Adipocyte (in vitro differentiated cells): ENCODE results near the gene ARHGDIA.
A peak's percentile ranks its signal among the peaks of the same experiment; 100 is the strongest.

ENCODE experiments used
- DNase-seq: peaks from one replicate; pipeline ENCODE4 v3.0.0-alpha.2; 2015; ENCODE audit warnings: low read depth
- H3K27me3 ChIP-seq: replicated peaks from 2 replicates; pipeline ENCODE4 v1.7.0; 2013; ENCODE audit warnings: mild to moderate bottlenecking, low read length, moderate library complexity; ENCODE audit not compliant: control insufficient read depth, insufficient read depth
- H3K36me3 ChIP-seq: 2 replicates; pipeline ENCODE4 v1.7.0; 2013; ENCODE audit warnings: low read length, mild to moderate bottlenecking, moderate library complexity; ENCODE audit not compliant: control insufficient read depth, insufficient read depth, severe bottlenecking
- H3K4me1 ChIP-seq: 2 replicates; pipeline ENCODE4 v1.7.0; 2013; ENCODE audit warnings: mild to moderate bottlenecking, low read length, moderate library complexity; ENCODE audit not compliant: control insufficient read depth, insufficient read depth
- H3K4me3 ChIP-seq: 2 replicates; pipeline ENCODE4 v1.7.0; 2013; ENCODE audit warnings: mild to moderate bottlenecking, low read length, moderate library complexity
- H3K9ac ChIP-seq: 2 replicates; pipeline ENCODE4 v1.7.0; 2013; ENCODE audit warnings: mild to moderate bottlenecking, low read length, moderate library complexity
- H3K9me3 ChIP-seq: 2 replicates; pipeline ENCODE4 v1.7.0; 2013; ENCODE audit warnings: mild to moderate bottlenecking, low read length, moderate library complexity; ENCODE audit not compliant: control insufficient read depth

Gene ARHGDIA

DNA sequence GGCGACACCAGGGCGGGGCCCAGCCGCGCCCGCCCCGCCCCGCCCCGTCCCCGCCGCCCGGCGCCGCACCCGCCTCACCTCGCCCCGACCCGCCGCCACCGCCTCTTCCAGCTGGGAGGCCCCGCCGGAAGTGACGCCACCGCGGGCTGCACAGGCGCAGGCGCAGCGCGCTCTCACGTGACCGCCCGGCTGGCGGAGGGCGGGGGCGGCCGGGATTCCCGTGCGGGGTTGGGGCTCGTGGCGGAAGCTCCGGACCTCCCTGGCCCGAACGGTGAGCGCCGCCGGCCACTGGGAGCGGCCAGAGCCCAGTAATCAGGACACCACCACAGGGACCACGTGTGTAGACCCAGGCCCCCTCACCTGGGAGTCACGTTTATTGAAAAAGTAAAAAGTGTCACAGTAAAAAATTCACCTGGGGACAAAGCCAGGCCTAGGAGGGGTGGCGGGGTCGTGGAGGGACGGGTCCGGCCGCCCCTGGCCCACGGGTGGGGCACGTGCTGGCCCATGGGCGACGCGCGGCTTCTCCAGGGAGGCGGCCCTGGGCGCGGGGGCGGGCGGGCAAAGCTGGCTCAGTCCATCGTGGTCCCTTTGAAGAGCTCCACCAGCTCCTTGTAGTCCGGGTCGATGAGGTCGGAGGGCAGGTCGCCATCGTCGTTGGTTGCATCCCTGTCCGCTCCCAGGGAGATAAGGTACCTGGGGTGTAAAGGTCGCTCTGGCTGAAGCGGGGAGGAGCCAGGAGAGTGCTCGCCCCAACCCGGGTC lies 37.8 kb downstream of the ARHGDIA start, which contains the start of gene MCRIP1:
TSS of gene MCRIP1 (minus strand) at position 132 of the 761 bp plus-strand sequence. CDS start 8,785 bp downstream, outside the sequence.
- peak within 1 kb of the TSS; percentile 92 for H3K9ac ChIP-seq
- peaks cover 19% of the 10 kb centered on the region for H3K4me1 ChIP-seq
- peak; percentile 98 for DNase-seq
- H3K27me3 ChIP-seq = no peaks in the 10 kb centered on the region
- H3K4me3 ChIP-seq = peak within 1 kb of the TSS; percentile 86
- H3K9me3 ChIP-seq = no peaks in the 10 kb centered on the region
- H3K36me3 ChIP-seq = no peaks in the 10 kb centered on the region

DNA sequence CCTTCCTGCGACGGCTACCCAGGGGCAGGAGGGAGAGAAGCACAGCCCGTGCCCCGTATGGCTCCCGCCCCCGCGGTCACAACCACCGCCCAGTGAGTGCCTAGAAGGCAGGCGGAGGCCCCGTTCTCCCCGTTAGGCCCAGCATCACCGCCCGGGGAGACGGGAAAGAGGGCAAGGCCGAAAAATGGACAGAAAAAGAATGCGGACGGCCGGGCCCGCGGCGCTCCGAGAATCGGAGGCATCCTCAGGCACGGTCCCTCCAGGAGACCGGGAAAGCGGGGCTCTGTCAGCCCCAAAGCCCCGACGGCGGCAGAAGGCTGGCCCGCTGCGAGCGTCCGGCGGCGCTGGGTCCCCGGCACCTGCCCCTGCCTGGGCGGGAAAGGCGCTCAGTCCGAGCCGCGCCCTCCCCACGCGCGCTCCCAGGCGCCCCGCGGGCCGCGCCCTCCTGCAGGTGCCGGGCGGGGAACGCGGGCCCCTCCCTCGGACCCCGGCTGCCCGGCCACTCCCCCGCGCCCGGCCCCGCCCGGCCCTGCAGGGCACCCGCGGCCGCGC lies 38.5 kb downstream of the ARHGDIA start:
- no peaks in the 10 kb centered on the region for H3K9me3 ChIP-seq
- peak; percentile 68 for DNase-seq
- H3K9ac ChIP-seq = peak overlapping the region; percentile 91
- no peaks in the 10 kb centered on the region for H3K27me3 ChIP-seq
- H3K36me3 ChIP-seq = no peaks in the 10 kb centered on the region
- peaks cover 19% of the 10 kb centered on the region for H3K4me1 ChIP-seq
- H3K4me3 ChIP-seq = peak overlapping the region; percentile 83

DNA sequence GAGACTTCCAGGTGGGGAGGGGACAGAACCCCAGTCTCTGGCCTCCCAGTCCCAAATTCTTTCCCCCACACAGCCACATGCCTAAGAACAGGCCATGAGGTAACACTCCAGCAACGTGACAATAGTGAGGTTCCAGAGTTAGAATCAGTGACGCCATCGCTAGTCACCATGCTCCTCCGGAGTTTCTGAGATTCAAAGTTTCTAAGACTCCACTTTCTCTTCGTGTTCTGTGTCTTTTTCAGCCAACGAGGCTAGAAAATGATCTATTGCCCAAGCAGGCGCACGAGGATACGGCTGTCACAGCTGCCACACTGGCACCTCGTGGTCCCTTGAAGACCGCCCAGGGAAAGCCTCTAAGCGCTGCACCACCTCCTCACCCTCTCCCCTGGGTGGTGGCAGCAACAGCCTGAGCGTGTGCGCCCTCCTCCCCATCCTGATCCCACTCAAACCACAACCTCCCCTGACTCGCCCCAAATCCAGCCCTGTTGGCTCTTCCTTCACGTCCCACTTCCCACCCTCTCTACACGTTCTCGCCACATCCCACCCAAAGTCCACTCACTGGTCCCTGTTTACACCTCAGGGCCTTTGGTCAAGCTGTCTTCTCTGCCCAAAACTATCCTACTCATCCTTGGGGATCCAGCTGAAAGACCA lies 39.1 kb downstream of the ARHGDIA start:
- Histone ChIP-seq H3K27me3 (no peaks in the 10 kb centered on the region), H3K9me3 (no peaks in the 10 kb centered on the region), H3K4me1 (peaks cover 19% of the 10 kb centered on the region), H3K4me3 (peak overlapping the region; percentile 83), H3K36me3 (no peaks in the 10 kb centered on the region), H3K9ac (peak overlapping the region; percentile 91)
- peak; percentile 30 for DNase-seq

DNA sequence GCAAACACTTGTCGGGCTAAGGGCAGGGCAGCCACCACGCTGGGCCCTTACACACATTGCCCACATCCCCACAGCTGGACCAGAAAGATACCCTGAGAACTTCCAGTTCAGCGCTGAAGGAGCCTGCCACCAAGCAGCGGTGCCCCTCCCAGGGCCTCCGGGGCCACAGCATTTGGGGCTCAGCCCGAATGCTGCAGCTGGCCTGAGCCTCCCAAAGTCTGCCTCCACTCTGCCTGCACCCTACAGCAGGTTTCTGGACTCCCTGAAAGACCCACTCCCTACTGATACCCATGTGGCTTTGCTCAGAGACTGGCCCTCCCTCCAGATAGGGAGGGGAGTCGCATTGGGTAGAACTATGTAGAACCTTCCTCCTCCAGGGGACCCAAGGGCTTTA lies 39.6 kb downstream of the ARHGDIA start:
- H3K9ac ChIP-seq = peak overlapping the region; percentile 91
- no peaks in the 10 kb centered on the region for H3K27me3 ChIP-seq
- no peaks in the 10 kb centered on the region for H3K36me3 ChIP-seq
- H3K4me3 ChIP-seq = peak overlapping the region; percentile 83
- H3K4me1 ChIP-seq = peaks cover 19% of the 10 kb centered on the region
- DNase-seq = no peak
- H3K9me3 ChIP-seq = no peaks in the 10 kb centered on the region

DNA sequence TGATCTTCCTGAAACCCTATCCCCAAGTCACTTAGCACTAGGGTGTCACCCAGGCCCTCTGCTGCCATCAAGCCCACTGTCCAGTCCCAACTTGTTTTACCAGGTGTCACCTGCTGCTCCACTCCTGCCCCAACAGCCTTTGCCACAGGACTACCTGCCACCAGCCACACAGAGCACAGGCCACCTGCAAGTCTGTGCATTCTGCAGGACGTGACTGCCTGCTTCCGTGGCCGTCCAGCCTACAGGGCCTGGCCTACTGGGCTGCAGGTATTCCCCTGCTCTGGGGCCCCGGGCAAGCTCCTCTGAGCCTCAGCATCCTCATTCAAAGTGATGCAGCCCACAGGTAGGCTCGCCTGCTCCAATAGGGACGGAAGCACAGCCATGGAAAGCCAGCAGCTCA lies 41.3 kb downstream of the ARHGDIA start:
- no peaks in the 10 kb centered on the region for H3K27me3 ChIP-seq
- no peaks in the 10 kb centered on the region for H3K9me3 ChIP-seq
- H3K9ac ChIP-seq = no peak overlapping the region
- H3K4me3 ChIP-seq = no peak overlapping the region
- H3K36me3 ChIP-seq = no peaks in the 10 kb centered on the region
- peaks cover 26% of the 10 kb centered on the region for H3K4me1 ChIP-seq
- DNase-seq = no peak

DNA sequence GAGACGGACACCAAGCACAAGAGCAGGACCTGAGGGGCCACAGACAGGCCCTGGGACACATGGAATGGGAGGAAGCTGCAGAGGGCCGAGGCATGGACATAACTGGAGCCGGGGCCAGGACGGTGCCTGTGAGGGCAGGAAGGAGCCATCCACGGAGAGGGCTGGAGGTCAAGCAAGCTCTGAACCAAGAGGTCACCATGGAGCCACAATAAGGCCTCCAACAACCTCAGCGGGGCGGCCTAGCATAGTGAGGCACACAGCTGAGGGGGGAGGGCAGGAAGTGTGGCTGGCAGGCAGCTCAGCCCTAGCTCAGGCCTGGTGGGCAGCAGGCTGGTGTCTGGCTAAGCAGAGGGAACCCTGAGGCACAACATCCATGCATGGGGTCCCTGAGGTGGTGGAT lies 42.5 kb downstream of the ARHGDIA start:
- Histone ChIP-seq H3K27me3 (no peaks in the 10 kb centered on the region), H3K9me3 (no peaks in the 10 kb centered on the region), H3K4me3 (no peak overlapping the region), H3K4me1 (peaks cover 22% of the 10 kb centered on the region), H3K9ac (no peak overlapping the region), H3K36me3 (peaks cover 5% of the 10 kb centered on the region)
- DNase-seq = no peak

DNA sequence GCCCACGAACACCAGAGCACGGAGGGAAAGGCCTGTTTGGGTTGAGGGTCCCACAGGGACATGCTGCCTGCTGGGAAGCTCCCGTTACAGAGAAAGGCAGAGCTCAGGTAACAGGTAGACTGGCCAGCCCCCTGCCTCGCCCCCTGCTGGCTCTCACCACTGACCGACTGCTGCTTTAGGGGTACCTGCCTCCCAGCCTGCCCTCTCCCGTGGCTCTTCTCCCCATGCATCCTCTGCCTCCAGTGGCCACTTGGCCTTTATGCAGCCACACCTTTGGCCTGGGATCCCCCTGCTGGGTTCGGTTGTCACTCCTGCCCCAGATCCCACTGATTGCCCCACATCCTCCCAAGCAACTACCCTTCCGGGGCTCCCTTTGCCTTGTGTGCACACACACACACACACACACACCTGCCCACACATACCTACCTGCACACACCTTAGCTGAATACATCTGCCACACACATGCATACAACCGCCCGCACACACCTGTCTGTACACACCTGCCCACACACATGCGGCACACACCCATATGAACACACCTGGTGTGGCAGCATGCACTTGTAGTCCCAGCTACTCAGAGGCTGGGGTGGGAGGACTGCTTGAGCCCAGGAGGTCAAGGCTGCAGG lies 45.2 kb downstream of the ARHGDIA start:
- peaks cover 7% of the 10 kb centered on the region for H3K36me3 ChIP-seq
- DNase-seq = no peak
- no peaks in the 10 kb centered on the region for H3K27me3 ChIP-seq
- H3K9ac ChIP-seq = no peak overlapping the region
- H3K4me3 ChIP-seq = no peak overlapping the region
- no peaks in the 10 kb centered on the region for H3K9me3 ChIP-seq
- peaks cover 18% of the 10 kb centered on the region for H3K4me1 ChIP-seq

DNA sequence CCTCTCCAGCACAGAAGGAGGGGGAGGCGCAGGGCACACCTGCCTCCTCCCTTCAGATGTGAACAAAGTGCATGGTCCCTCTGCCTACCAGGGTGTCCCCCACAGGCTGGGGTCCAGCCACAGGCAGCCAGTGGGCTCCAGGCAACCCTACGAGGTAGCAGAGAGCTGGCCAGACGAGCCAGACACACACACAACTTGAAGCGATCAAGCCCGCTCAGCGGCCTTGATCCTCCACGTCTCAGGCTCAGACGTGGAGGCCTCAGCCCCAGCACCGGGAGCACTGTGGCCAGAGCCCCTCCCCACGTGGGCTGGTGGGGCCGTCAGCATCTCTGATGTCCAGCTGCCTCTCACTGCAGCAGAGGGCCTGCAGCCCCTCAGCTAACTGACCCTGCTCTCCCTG lies 46.5 kb downstream of the ARHGDIA start:
- no peak for DNase-seq
- Histone ChIP-seq H3K36me3 (peaks cover 7% of the 10 kb centered on the region), H3K4me1 (peaks cover 18% of the 10 kb centered on the region), H3K9me3 (no peaks in the 10 kb centered on the region), H3K4me3 (no peak overlapping the region), H3K27me3 (peaks cover under 1% of the 10 kb centered on the region), H3K9ac (no peak overlapping the region)

DNA sequence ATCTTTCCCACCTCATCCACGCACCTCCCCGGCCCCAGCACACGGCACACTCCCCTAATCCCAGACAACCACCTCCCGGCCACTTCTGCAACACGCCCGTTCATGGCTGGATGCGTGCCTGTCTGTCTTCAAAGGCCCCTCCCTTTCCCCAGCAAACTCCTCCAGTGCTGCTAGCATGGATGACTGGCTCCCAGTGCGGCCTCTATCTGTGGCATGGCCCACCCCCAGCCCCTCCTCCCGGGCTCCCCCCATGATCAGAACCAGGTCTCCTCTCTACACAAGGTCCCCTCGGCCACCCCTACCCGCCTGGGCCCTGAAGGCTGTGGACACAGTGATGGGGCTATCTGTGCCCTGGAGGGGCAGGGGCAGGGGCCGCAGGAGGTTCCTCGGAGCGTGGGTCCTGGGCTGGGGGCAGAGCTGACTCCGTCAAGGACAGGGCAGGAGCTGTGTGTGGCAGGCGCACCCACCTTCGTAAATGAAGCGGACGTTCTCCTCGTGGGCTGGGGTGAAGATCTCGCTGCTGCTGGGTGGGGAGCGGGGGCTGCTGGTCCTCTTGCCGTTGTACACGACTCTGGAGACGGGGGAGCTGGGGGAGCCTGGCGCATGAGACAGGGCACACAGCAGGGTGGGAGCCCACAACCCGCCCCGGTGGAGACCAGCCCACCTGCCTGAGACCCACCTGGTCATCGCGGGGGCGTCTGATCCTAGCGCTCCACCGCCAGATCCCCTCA lies 47.2 kb downstream of the ARHGDIA start:
- peaks cover 7% of the 10 kb centered on the region for H3K36me3 ChIP-seq
- DNase-seq = no peak
- peaks cover 6% of the 10 kb centered on the region for H3K27me3 ChIP-seq
- H3K4me1 ChIP-seq = peaks cover 18% of the 10 kb centered on the region
- H3K9ac ChIP-seq = no peak overlapping the region
- no peak overlapping the region for H3K4me3 ChIP-seq
- no peaks in the 10 kb centered on the region for H3K9me3 ChIP-seq

DNA sequence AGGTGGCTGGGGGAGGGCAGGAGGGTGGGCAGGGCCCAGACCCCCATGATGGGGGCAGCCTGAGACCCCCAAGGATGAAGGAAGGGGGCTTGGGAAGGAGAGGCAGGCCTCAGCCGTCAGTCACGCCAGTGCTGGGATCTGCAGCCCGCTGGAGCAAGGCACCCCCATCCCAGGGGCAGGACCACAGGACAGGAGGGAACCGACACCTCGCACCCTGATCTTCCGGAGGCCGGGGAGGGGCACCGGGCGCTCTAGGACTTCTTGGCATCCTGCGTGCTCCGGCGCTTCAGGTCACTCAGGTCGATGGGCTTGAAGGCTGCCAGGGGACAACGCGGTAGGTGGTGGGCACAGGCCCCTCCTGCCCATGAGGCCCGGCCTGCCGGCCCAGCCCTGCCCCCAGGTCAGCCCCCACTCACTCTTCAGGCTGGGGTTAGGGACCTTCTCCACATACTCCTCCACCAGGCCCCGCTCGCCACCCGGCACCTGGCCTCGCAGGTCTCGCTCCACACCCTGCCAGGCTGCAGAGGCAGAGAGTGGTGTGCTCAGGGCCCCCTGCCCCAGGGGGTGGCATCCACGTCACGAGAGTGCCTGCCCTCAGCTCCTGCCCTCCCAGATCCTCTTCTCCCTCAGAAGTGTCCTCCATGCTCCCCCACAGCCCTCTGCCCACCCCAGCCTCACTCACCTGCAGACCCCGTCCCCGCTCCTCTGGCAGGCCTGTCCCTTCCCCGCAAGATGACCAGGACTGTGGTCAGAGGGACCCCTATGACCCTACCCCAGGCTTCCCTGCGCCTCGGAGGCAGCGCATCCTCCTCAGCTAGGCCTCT lies 47.9 kb downstream of the ARHGDIA start:
- peaks cover 18% of the 10 kb centered on the region for H3K4me1 ChIP-seq
- no peak overlapping the region for H3K9ac ChIP-seq
- no peak for DNase-seq
- H3K27me3 ChIP-seq = peaks cover 10% of the 10 kb centered on the region
- H3K4me3 ChIP-seq = no peak overlapping the region
- peaks cover 7% of the 10 kb centered on the region for H3K36me3 ChIP-seq
- H3K9me3 ChIP-seq = no peaks in the 10 kb centered on the region
